Esophagus squamous epithelium (tissue), 5 donors: ENCODE data around the gene BEX2. TPM values are rescaled to one million over a fixed set of nuclear protein-coding genes. Genes with fewer than 3 reads are reported as not detected.
A peak's percentile ranks its signal among the peaks of the same experiment; 100 is the strongest.

Experiments
- DNase-seq: peaks from one replicate; lab custom pipeline; 2025; lab: John Stamatoyannopoulos, UW
- H3K27ac ChIP-seq, 4 donors: fragments of 200-600 bp; sonication (generic); one replicate each; pipeline ENCODE4 v1.5.1; 2016 to 2019; ENCODE audit warnings: mild to moderate bottlenecking in 1 of 4
- H3K27me3 ChIP-seq, 4 donors: fragments of 200-600 bp; sonication (generic); 1 replicate in 3 of 4; 2 replicates in 1 of 4; pipeline versions ENCODE4 v1.5.1 to v1.6.0; 2017 to 2021; ENCODE audit warnings: antibody characterized with exemption in 1 of 4
- H3K36me3 ChIP-seq, 3 donors: fragments of 200-600 bp; sonication (generic); one replicate each; pipeline ENCODE4 v1.5.1; 2016 to 2019
- H3K4me1 ChIP-seq, 3 donors: fragments of 200-600 bp; sonication (generic); one replicate each; pipeline ENCODE4 v1.5.1; 2017 to 2019
- H3K4me3 ChIP-seq, 4 donors: fragments of 200-600 bp; sonication (generic); 1 replicate in 3 of 4; 2 replicates in 1 of 4; pipeline ENCODE4 v1.5.1; 2016 to 2019; ENCODE audit warnings: mild to moderate bottlenecking in 2 of 4, moderate library complexity in 1 of 4
- H3K9me3 ChIP-seq, 3 donors: fragments of 200-600 bp; sonication (generic); one replicate each; pipeline ENCODE4 v1.5.1; 2016 to 2019
- POLR2A ChIP-seq, 4 donors: fragments of 450-650 bp; IDR thresholded peaks; one replicate each; pipeline ENCODE4 v1.6.1; 2017; ENCODE audit warnings: antibody characterized with exemption in 4 of 4, mild to moderate bottlenecking in 4 of 4, moderate library complexity in 3 of 4
- WGBS, 2 donors: methylation state at CpG; one replicate each; pipeline ENCODE4 v1.1.5; 2018; 5-methylcytosine and 5-hydroxymethylcytosine counted together
- intact Hi-C: fragments of 100-400 bp; cut with DNase I; formaldehyde crosslinking; loops from one replicate; pipeline ENCODE4 v1.15.0; 2022
- total RNA-seq, 4 donors: library from RNA; depleted of rRNA; stranded (reverse); fragments of >200 nt; gene quantifications; one replicate each; pipeline ENCODE4 v1.1.0, GENCODE V29; 2016
- TF ChIP-seq, protein P1 (sequence below), 6 experiments: fragments of 450-650 bp in 4 of 6; fragments of 200-600 bp in 2 of 6; sonication (generic) in 2 of 6; IDR thresholded peaks; one replicate each; pipeline ENCODE4 v1.5.1; 2016 to 2019; ENCODE audit warnings: antibody characterized with exemption in 6 of 6, mild to moderate bottlenecking in 4 of 6, moderate library complexity in 4 of 6
- donor health status: DM: yes; HTN: yes; CAD: no.

Gene BEX2
- total RNA-seq, 4 donors from 2014 or later, result 3.3 to 10.7 (median 7.8) TPM

DNA sequence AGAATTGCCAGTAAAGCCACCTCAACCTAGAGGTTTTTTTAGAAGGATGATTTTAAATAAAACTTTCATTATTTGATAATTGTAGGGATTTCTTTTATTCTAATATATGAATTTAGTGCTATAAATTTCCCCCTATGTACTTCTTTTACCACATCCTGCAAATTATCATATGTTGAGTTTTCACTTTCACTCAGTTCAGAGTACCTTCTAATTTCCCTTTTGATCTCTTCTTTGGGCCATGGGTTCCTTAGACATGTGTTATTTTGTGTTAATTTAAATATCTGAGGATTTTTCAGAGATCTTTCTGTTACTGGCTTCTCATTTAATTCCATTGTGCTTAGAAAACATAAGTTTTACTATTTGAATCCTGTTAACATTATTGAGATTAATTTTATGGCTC lies 6.1 kb downstream of the BEX2 start:
- TF ChIP-seq POLR2A (IDR thresholded peaks at IDR 0.05), result no peak
- TF ChIP-seq, protein P1, sequence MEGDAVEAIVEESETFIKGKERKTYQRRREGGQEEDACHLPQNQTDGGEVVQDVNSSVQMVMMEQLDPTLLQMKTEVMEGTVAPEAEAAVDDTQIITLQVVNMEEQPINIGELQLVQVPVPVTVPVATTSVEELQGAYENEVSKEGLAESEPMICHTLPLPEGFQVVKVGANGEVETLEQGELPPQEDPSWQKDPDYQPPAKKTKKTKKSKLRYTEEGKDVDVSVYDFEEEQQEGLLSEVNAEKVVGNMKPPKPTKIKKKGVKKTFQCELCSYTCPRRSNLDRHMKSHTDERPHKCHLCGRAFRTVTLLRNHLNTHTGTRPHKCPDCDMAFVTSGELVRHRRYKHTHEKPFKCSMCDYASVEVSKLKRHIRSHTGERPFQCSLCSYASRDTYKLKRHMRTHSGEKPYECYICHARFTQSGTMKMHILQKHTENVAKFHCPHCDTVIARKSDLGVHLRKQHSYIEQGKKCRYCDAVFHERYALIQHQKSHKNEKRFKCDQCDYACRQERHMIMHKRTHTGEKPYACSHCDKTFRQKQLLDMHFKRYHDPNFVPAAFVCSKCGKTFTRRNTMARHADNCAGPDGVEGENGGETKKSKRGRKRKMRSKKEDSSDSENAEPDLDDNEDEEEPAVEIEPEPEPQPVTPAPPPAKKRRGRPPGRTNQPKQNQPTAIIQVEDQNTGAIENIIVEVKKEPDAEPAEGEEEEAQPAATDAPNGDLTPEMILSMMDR (IDR thresholded peaks at IDR 0.05), result no peak
- Histone ChIP-seq H3K9me3 (no peaks in the 10 kb centered on the region), H3K4me3 (no peak overlapping the region), H3K36me3 (no peaks in the 10 kb centered on the region), H3K27ac (no peak overlapping the region), H3K27me3 (peaks cover 0 to 4% (median 0%) of the 10 kb centered on the region in 4 donors), H3K4me1 (no peaks in the 10 kb centered on the region)
- DNase-seq, result no peak
- intact Hi-C loops, result no loop called here

DNA sequence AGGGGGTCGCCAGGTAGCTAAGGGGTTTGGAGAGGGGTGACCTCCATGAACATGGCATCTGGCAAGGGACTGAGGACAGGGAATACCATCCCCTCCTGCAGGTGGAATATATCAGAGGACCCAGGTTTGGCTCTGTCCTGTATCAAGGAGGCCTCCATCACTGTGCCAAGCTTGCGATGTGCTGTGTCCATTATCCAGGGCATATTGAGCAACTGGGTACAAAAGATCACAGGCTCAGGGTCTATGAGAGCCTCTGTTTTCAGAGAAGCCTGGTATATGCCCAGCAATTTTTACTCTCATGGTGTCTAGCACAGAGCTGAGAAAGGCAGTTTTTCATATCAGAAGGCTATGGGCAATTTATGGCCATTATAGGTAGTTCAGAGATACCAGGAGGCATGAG lies 17.7 kb downstream of the BEX2 start:
- Histone ChIP-seq H3K27ac (no peak overlapping the region), H3K27me3 (no peaks in the 10 kb centered on the region), H3K4me1 (no peaks in the 10 kb centered on the region), H3K9me3 (no peaks in the 10 kb centered on the region), H3K36me3 (no peaks in the 10 kb centered on the region), H3K4me3 (no peak overlapping the region)
- no peak for TF ChIP-seq POLR2A (IDR thresholded peaks at IDR 0.05)
- TF ChIP-seq, protein P1 (IDR thresholded peaks at IDR 0.05), result no peak
- WGBS, 2 donors, result 73% methylated on average over 1 of the region's 2 CpGs; no CpG with 5 or more reads in 1 of the 2 donors
- intact Hi-C loops, result no loop called here
- no peak for DNase-seq

DNA sequence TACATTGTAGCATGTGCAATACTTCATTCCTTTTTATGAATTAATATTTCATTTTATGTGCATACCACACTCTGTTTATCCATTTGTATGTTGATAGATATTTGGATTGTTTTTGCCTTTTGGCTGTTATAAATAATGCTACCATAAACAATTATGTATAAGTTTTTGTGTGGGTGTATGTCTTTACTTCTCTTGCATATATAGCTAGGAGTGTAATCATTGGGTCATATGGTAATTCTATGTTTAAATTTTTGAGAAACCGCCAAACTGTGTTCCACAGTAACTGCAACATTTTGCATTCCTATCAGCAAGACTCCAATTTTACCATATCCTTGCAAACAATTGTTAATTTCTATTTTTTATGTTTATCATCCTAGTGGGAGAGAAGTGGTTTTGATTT lies 31.2 kb downstream of the BEX2 start:
- H3K4me3 ChIP-seq, result no peak overlapping the region
- DNase-seq, result no peak
- peaks cover 0 to 18% (median 2%) of the 10 kb centered on the region in 4 donors for H3K27me3 ChIP-seq
- no peak overlapping the region for H3K27ac ChIP-seq
- TF ChIP-seq, protein P1 (IDR thresholded peaks at IDR 0.05), result no peak
- no peak for TF ChIP-seq POLR2A (IDR thresholded peaks at IDR 0.05)
- peaks cover 0 to 5% (median 0%) of the 10 kb centered on the region in 3 donors for H3K9me3 ChIP-seq
- 67 to 84% methylated on average over 1 of the region's 1 CpG for WGBS, 2 donors
- intact Hi-C loops, result no loop called here
- no peaks in the 10 kb centered on the region for H3K4me1 ChIP-seq
- no peaks in the 10 kb centered on the region for H3K36me3 ChIP-seq

DNA sequence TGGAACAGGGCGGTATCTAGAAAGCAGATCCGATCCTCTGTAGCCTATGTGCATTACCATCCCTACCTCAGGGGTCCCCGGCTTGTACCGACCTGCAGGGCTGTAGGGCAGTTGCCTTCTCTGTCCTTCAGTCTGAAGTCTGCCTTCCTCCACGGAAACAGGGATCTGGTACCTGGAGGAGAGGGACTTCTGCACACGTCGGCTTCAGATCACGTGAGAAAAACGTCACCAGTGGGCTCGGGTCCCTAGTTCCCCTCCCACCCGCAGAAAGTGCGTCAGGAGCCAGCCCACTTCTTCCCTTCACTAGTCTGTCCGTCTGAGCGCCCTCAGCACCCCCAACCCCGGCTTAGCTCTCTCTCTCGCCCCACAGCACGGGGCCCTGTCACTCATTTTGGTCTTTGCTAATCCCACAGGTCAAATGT lies 34.2 kb downstream of the BEX2 start, which contains the start of gene TCEAL5:
TCEAL5 (minus strand) TSS at position 170 of the 422 bp plus-strand sequence. CDS start 2,187 bp downstream, outside the sequence.
- H3K27me3 ChIP-seq, result peaks cover 0 to 19% (median 2%) of the 10 kb centered on the region in 4 donors
- no peak within 1 kb of the TSS for H3K27ac ChIP-seq
- no peaks in the 10 kb centered on the region for H3K9me3 ChIP-seq
- 4 to 36% methylated on average over 11 to 17 of the region's 17 CpGs for WGBS, 2 donors
- H3K36me3 ChIP-seq, result no peaks in the 10 kb centered on the region
- no peak for TF ChIP-seq POLR2A (IDR thresholded peaks at IDR 0.05)
- TF ChIP-seq, protein P1 (IDR thresholded peaks at IDR 0.05), result no peak
- no peaks in the 10 kb centered on the region for H3K4me1 ChIP-seq
- peak within 1 kb of the TSS in 2 of 4 donors; percentile 1 to 13 for H3K4me3 ChIP-seq
- DNase-seq, result no peak
- intact Hi-C loops, result no loop called here

DNA sequence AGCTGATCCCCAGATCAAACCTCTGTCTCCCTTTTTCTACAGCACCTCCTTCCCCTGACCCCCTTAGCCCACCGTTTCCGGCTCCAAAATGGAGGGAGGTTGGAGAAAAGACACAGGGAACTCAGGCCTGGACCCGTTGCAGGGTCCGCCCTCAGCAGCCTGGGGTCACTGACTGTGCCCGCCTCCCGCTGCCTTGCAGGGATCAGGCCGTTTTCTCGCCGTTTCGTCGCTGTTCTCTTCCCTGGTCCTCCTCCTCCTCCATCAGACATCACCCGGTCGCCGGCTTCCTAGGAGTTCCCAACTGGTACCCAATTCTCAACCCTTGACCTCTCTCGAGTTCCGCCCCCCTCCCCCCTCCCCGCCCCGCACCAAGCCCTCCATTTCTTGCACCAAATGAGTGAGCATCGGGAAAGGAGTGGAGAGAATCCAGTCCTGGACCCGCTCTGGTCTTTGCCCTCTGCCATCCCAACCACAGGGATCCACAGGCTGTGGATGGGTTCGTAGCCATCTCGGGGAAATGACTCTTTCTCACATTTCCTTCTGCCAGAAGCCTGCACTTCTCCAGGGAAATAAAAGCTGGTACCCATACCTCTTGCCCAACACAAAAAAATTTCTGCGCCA lies 34.7 kb downstream of the BEX2 start:
- intact Hi-C loops, result no loop called here
- TF ChIP-seq, protein P1 (IDR thresholded peaks at IDR 0.05), result no peak
- no peak for TF ChIP-seq POLR2A (IDR thresholded peaks at IDR 0.05)
- Histone ChIP-seq H3K27me3 (peaks cover 0 to 19% (median 2%) of the 10 kb centered on the region in 4 donors), H3K4me1 (no peaks in the 10 kb centered on the region), H3K27ac (no peak overlapping the region), H3K4me3 (peak overlapping the region in 2 of 4 donors; percentile 1 to 13), H3K9me3 (no peaks in the 10 kb centered on the region), H3K36me3 (no peaks in the 10 kb centered on the region)
- WGBS, 2 donors, result 14 to 26% methylated on average over 10 to 12 of the region's 23 CpGs
- no peak for DNase-seq
